Measurements from ENCODE around the gene PARP12. TPM values are rescaled to one million over a fixed set of nuclear protein-coding genes. Genes with fewer than 3 reads are reported as not detected.
A peak's percentile ranks its signal among the peaks of the same experiment; 100 is the strongest.

The PARP12 gene
- total and polyA plus RNA-seq, 2 of the 8 experiments (the other 6 are each of a cell fraction or from before 2014, with no cell fraction given): 9.0 to 21.5 TPM

DNA sequence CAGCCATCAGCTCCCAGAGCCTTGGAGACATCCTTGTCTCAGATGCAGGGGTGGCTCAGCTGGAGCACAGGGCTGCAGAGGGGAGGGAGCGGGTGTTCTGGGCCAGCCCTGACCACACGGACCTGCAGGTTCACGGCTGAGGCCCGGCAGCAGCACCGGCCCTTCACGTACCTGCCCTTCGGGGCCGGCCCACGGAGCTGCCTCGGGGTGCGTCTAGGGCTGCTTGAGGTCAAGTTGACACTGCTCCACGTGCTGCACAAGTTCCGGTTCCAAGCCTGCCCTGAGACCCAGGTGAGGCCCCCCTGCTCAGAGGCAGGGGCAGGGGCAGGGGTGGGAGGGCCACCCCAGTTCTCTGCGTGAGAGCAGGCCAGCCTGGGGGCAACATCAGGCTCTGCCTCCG lies 45.2 kb downstream of the PARP12 start:
- Histone ChIP-seq H2AFZ (ENCODE audit: low read length) (no peak overlapping the region), H3K9me3 (ENCODE audit: insufficient read depth in 2 of 2, low read depth in 1 of 2, low read length in 1 of 2) (no peaks in the 10 kb centered on the region), H3K23ac (ENCODE audit: insufficient read length) (no peak overlapping the region), H3K27me3 (replicated peaks in 1 of 4; ENCODE audit: control insufficient read depth in 3 of 4, extremely low read depth in 1 of 4, insufficient read depth in 3 of 4, low read length in 3 of 4) (no peaks in the 10 kb centered on the region), H2AK5ac (ENCODE audit: low read depth, low read length) (no peak overlapping the region), H3K27ac (ENCODE audit: low read depth, low read length) (no peak overlapping the region), H3K4me3 (ENCODE audit: extremely low read depth in 1 of 4, insufficient read depth in 2 of 4, low read depth in 3 of 4, low read length in 4 of 4) (no peak overlapping the region), H3K79me2 (ENCODE audit: control insufficient read depth in 1 of 2, insufficient read depth in 2 of 2, low read length in 2 of 2) (no peaks in the 10 kb centered on the region), H3K18ac (ENCODE audit: extremely low read depth, low read length) (peak overlapping the region; percentile 48; the same call in 1 of the 2 replicates), H3K4ac (replicated peaks; ENCODE audit: insufficient read length, low read depth, low read length) (no peak overlapping the region), H4K8ac (ENCODE audit: extremely low read depth, insufficient read depth, low read length) (peak overlapping the region; percentile 28), H2BK12ac (ENCODE audit: low read depth, low read length) (no peak overlapping the region), H3K23me2 (ENCODE audit: low read depth, low read length) (no peaks in the 10 kb centered on the region), H3K36me3 (ENCODE audit: control insufficient read depth in 2 of 4, insufficient read depth in 4 of 4, low read length in 3 of 4) (no peaks in the 10 kb centered on the region), H4K91ac (replicated peaks; ENCODE audit: insufficient read length, low read length) (no peak overlapping the region), H4K5ac (ENCODE audit: insufficient read length, low read depth, low read length) (no peak overlapping the region), H2BK5ac (ENCODE audit: low read depth, low read length) (no peak overlapping the region), H2BK20ac (ENCODE audit: low read length) (no peak overlapping the region), H4K20me1 (replicated peaks in 1 of 2; ENCODE audit: control insufficient read depth in 1 of 2, insufficient read depth in 2 of 2, low read length in 2 of 2) (no peaks in the 10 kb centered on the region), H2BK120ac (replicated peaks; ENCODE audit: low read depth, low read length) (no peak overlapping the region), H3K9ac (replicated peaks in 1 of 4; ENCODE audit: extremely low read depth in 1 of 4, low read depth in 3 of 4, low read length in 3 of 4) (no peak overlapping the region), H2BK15ac (ENCODE audit: low read length) (no peak overlapping the region), H3K4me2 (ENCODE audit: insufficient read depth in 1 of 2, low read depth in 2 of 2, low read length in 2 of 2) (no peak overlapping the region), H3K56ac (replicated peaks; ENCODE audit: insufficient read length, low read depth, low read length) (no peak overlapping the region), H3K4me1 (replicated peaks in 1 of 4; ENCODE audit: control insufficient read depth in 3 of 4, insufficient read depth in 4 of 4, low read length in 3 of 4) (no peaks in the 10 kb centered on the region), H3K79me1 (ENCODE audit: low read depth, low read length) (no peaks in the 10 kb centered on the region), H3K14ac (ENCODE audit: insufficient read length) (no peak overlapping the region)
- DNase-seq (ENCODE audit: low read depth in 1 of 2, low spot score in 2 of 2) (no peak), FAIRE-seq (no peak)
- ChIA-PET CTCF (ENCODE audit: partially characterized antibody) (interaction anchor here (1.5 to 5.0 kb wide), 8 partner anchors 10 to 415 kb away, joined by 3 to 25 read pairs (median 6); no protein-coding TSS in a partner anchor), POLR2A (ENCODE audit: partially characterized antibody) (no interaction called here)
- no peak for TF ChIP-seq SIRT6 (IDR thresholded peaks at IDR 0.05; ENCODE audit: low read length)
- no peak for TF ChIP-seq EZH2 (IDR thresholded peaks at IDR 0.05; ENCODE audit: low read depth, low read length, severe bottlenecking)
- TF ChIP-seq NANOG (IDR thresholded peaks at IDR 0.05; ENCODE audit: insufficient read depth, low read depth, low read length, poor library complexity, severe bottlenecking): no peak
- no peak for TF ChIP-seq EGR1 (IDR thresholded peaks at IDR 0.05; ENCODE audit: borderline replicate concordance, low read depth, low read length)
- TF ChIP-seq FOSL1 (IDR thresholded peaks at IDR 0.05; ENCODE audit: insufficient read depth, low read depth, low read length): no peak
- no peak for TF ChIP-seq SRF (IDR thresholded peaks at IDR 0.05; ENCODE audit: low read depth, low read length)
- TF ChIP-seq BRCA1 (IDR thresholded peaks at IDR 0.05; ENCODE audit: low read depth, low read length): no peak
- no peak for TF ChIP-seq SIX5 (IDR thresholded peaks at IDR 0.05; ENCODE audit: low read depth, low read length)
- TF ChIP-seq POU5F1 (IDR thresholded peaks at IDR 0.05; ENCODE audit: low read depth, low read length): no peak
- no peak for TF ChIP-seq GABPA (IDR thresholded peaks at IDR 0.05; ENCODE audit: borderline replicate concordance, insufficient read depth, low read length)
- TF ChIP-seq CBX8 (IDR thresholded peaks at IDR 0.05; ENCODE audit: borderline replicate concordance, low read depth, low read length): no peak
- WGBS, 2 experiments (ENCODE audit: extremely low coverage in 1 of 2, insufficient coverage in 1 of 2, insufficient read length in 1 of 2, insufficient replicate concordance in 2 of 2, low coverage in 1 of 2, low lambda C conversion rate in 2 of 2, missing lambda C conversion rate in 1 of 2): 82% methylated on average over 14 of the region's 15 CpGs; no CpG with 5 or more reads in 1 of the 2 experiments

All from H1 (cell line).